GDM1 (cell line): ENCODE data around the gene KIAA1671.
"Not testable (repeated sequence)": the region's sequence is repeated elsewhere in the genome, so short reads cannot be mapped to it uniquely, and the experiment has no call there.

Experiments used
- DNase-seq: peaks from one replicate; lab custom pipeline; 2025; lab: John Stamatoyannopoulos, UW

KIAA1671 gene

DNA sequence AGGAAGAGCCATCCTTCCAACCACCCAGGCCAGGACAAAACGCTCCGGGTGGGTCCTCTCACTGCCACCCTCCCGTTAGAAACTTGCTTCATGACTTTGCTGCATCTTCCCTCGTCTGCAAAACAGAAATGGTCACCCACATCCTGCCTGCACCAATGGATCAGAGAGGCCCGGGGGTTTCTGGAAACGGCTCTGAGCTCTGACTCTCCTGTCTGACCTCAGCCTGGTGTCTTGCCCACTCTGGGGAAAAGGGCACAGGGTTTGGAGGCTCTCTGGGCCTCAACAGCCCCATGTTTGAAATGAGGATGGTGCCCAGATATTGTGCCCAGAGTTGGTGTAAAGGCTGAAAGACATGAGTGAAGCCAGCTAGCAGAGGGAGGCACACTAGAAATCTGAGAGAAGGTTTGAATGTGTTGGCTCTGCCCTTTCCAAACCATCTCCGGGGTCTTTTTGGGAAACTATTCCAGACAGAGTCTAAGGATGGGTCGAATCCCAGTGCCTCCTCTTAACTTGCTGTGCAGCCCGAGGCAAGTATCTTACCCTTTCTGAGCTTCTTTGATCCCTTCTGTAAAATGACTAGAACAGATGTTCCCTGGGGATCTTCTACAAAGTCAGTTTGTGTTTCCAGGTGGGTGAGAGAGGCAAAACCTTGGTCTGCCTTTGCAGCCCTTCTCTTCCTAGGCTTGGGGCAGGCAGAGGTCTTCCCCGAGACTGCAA lies 249.2 kb downstream of the KIAA1671 start:
- DNase-seq: no peak

GRCh38 chr22:25202290-25202921 lies 249.9 kb downstream of the KIAA1671 start:
- no peak for DNase-seq

- no peak for DNase-seq
Measured at GRCh38 chr22:25203082-25203481, 250.6 kb downstream of the KIAA1671 start.

- not testable (repeated sequence) for DNase-seq
Measured at GRCh38 chr22:25204547-25204946, 252.0 kb downstream of the KIAA1671 start.

DNA sequence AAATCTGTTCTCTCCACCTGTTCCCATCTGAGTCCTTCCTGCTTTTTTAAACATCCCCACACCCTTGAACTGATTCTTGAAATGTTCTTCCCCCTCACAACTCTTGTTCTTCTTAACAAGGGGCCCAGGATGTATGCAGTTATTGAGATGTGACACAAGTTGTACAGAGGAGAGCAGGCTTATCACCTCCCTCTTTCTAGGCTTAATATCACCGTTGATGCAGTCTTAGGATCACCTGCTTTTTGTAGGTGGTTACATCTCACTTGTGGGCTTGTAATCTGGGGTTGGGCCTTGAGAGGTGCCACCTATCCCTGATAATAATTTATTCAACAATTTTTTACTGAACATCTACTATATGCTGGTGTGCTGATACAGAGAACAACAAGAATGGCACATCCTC lies 253.3 kb downstream of the KIAA1671 start:
- no peak for DNase-seq

DNA sequence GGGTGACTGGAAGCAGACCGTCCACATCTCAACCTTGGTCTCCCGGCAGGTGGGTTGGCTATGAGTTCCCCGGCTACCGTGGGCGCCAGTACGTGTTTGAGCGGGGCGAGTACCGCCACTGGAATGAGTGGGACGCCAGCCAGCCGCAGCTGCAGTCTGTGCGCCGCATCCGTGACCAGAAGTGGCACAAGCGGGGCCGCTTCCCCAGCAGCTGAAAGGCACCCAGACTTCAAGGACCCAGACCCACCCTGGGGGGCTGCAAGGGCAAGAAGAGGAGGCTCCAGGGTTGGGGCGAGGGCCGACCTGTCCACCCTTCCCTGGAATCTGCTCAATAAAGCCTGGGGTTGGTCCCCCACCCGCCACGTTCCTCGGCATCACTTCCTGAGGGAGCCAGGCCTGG lies 254.5 kb downstream of the KIAA1671 start:
- no peak for DNase-seq

GRCh38 chr22:25207553-25208157 lies 255.1 kb downstream of the KIAA1671 start:
- DNase-seq: no peak

DNA sequence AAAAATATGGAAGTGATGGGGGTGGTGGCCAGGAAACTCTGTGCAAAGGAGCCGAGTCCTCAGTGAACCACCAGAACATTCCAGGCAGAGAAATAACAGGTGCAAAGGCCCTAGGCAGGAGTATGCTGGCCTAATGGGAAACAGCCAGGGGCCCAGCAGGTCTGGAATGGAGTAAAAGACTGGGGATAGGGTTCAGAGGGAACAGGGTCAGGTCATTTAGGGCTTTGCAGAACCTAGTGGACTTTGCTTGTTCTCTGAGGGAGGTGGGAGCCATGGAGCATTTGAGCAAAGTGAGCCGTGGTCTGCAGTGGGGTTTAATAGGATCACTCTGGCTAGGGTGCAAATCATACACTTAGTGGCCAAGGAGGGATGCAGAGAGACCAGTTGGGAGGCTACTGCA lies 255.8 kb downstream of the KIAA1671 start:
- no peak for DNase-seq

GRCh38 chr22:25208743-25209505 lies 256.4 kb downstream of the KIAA1671 start:
- no peak for DNase-seq

GRCh38 chr22:25210793-25211192 lies 258.3 kb downstream of the KIAA1671 start:
- DNase-seq: no peak

DNA sequence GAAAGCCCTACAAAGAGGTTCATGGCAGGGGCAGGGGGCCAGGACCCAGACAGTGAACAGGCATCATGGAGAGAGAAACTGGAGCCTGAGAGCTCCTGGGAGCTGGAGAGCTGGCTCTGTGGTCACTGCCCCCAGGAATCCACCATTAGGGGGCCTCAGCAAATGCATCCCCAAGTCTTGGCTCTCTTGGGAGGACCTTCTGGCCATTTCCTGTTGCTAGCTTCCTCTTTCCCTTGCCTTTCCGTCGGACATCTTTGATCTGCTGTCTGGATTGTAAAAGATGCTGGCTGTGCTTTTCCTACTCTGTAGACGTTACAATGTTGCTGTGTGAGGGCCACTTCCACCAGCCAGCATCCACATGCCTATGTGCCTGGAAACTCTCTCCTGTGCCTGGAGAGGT lies 259.8 kb downstream of the KIAA1671 start:
- DNase-seq: no peak

DNA sequence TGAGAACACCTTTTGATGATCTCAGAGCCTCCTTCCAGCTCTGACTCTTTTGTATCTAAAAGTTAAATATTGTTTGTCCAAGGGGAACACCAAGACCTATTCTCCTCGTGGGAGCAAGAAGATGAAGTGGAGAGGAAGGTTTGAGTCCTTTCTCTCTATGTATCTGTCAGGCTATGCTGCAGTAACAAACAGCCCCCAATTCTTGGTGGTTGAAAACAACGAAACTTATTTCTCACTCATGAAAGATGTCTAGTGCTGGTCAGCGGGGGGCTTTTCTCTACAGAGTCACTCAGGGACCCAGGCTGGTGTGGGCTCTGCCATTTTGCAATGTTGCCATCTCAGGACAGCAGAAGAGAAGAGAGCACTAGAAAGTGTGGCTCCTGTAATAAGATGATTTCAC lies 260.7 kb downstream of the KIAA1671 start:
- no peak for DNase-seq

DNA sequence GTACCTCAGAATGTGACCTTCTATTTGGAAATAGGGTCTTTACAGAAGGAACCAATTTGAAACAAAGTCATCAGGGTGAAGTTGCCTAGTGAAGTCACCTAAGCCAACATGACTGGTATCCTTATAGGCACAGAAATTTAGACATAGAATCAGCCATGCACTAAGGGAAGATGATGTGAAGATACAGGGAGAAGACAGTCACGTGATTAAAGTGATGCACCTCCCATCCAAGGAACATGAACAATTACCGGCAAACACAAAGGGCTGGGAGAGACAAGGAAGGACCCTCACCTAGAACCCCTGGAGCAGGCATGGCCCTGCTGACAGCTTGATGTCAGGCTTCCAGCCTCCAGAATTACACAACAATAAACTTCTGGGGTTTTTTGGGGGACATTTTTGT lies 263.7 kb downstream of the KIAA1671 start:
- DNase-seq: no peak

GRCh38 chr22:25219211-25219689 lies 266.7 kb downstream of the KIAA1671 start, which contains the start of gene CRYBB2:
Gene CRYBB2, plus strand, starts transcription at chr22:25219639. Its CDS starts 1,791 bp downstream, at chr22:25221430.
- no peak for DNase-seq

GRCh38 chr22:25219948-25220442 lies 267.5 kb downstream of the KIAA1671 start:
- DNase-seq: no peak

- DNase-seq: no peak
Measured at GRCh38 chr22:25221790-25222189, 269.3 kb downstream of the KIAA1671 start.

DNA sequence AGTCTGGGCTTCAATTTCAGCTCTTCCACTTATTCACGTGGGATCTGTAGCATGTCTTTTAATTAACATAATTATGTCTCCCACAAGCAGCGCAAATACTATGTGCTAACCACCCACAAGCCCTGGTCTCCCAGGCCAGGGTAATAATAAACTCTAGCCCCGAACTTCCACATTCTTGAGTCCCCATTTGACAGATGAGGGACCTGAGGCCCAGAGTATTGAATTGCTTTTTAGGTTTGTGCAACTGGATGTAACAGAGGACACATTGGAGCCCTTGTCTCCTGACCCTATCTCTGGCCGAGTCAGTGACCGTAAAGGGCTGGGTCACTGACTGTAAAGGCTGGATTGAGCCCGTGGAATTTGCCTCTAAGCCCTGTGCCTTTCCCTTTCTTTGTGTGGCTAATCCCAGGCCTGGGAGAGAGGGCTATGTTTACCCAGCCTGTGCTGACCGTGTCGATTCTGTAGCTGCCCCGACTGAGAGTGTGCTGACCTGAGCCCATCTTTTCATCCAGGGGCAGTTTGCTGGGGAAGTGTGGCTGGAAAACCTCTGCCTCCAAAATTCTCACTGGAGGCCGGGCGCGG lies 270.8 kb downstream of the KIAA1671 start:
- no peak for DNase-seq

- no peak for DNase-seq
Measured at GRCh38 chr22:25228822-25229221, 276.3 kb downstream of the KIAA1671 start.

GRCh38 chr22:25230760-25231159 lies 278.2 kb downstream of the KIAA1671 start:
- DNase-seq: not testable (repeated sequence)

- DNase-seq: no peak
Measured at GRCh38 chr22:25232301-25232700, 279.8 kb downstream of the KIAA1671 start.

DNA sequence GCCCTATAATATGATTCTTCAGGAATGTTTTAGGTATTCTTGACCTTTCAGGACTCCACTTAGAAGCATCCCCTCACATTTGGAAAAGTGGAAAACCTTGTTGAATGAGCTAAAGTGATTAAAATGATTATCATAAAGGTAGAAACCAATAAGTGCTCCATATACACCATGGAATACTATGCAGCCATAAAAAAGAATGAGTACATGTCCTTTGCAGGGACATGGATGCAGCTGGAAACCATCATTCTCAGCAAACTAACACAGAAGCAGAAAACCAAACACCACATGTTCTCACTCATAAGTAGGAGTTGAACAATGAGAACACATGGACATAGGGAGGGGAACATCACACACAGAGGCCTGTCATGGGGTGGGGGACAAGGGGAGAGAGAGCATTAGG lies 281.2 kb downstream of the KIAA1671 start:
- DNase-seq: not testable (repeated sequence)
